Neural crest cell (in vitro differentiated cells): ENCODE data around the gene ICAM4. TPM values are rescaled to one million over a fixed set of nuclear protein-coding genes. Genes with fewer than 3 reads are reported as not detected.

Source experiments
- DNase-seq: peaks from one replicate; pipeline ENCODE4 v3.0.0; 2021; ENCODE audit warnings: low read depth, mixed read lengths, low spot score
- H3K27ac Mint-ChIP-seq: one replicate; pipeline ENCODE4 v1.8.0; 2021; ENCODE audit warnings: mild to moderate bottlenecking, mixed read lengths; ENCODE audit not compliant: unreplicated experiment
- H3K27me3 Mint-ChIP-seq: 2 replicates; pipeline ENCODE4 v1.8.0; 2021; ENCODE audit warnings: low read depth, mild to moderate bottlenecking, mixed read lengths
- H3K36me3 Mint-ChIP-seq: 2 replicates; pipeline ENCODE4 v1.8.0; 2021; ENCODE audit warnings: low read depth, mild to moderate bottlenecking, mixed read lengths
- H3K4me1 Mint-ChIP-seq: 2 replicates; pipeline ENCODE4 v1.8.0; 2021; ENCODE audit warnings: mixed read lengths
- H3K4me3 Mint-ChIP-seq: one replicate; pipeline ENCODE4 v1.8.0; 2021; ENCODE audit warnings: mild to moderate bottlenecking, mixed read lengths
- H3K9me3 Mint-ChIP-seq: 2 replicates; pipeline ENCODE4 v1.8.0; 2021; ENCODE audit warnings: mixed read lengths
- total RNA-seq: library from RNA; stranded (reverse); gene quantifications from 2 replicates; pipeline ENCODE4 v1.2.1, GENCODE V29; 2021
- TF ChIP-seq, protein P1 (sequence below): fragments of 200-600 bp; sonication (generic); conservative IDR thresholded peaks from 2 replicates; pipeline ENCODE4 v1.5.0; 2021; ENCODE audit warnings: antibody characterized with exemption, mild to moderate bottlenecking

ICAM4 gene
- total RNA-seq, 1 donor from 2014 or later: not detected

- Mint-ChIP-seq H3K4me3 (peak overlapping the region; percentile 99), H3K27ac (peak overlapping the region; percentile 99), H3K27me3 (no peaks in the 10 kb centered on the region), H3K9me3 (no peaks in the 10 kb centered on the region), H3K4me1 (peaks cover 32% of the 10 kb centered on the region), H3K36me3 (peaks cover 3% of the 10 kb centered on the region)
- no peak for DNase-seq
- TF ChIP-seq, protein P1, sequence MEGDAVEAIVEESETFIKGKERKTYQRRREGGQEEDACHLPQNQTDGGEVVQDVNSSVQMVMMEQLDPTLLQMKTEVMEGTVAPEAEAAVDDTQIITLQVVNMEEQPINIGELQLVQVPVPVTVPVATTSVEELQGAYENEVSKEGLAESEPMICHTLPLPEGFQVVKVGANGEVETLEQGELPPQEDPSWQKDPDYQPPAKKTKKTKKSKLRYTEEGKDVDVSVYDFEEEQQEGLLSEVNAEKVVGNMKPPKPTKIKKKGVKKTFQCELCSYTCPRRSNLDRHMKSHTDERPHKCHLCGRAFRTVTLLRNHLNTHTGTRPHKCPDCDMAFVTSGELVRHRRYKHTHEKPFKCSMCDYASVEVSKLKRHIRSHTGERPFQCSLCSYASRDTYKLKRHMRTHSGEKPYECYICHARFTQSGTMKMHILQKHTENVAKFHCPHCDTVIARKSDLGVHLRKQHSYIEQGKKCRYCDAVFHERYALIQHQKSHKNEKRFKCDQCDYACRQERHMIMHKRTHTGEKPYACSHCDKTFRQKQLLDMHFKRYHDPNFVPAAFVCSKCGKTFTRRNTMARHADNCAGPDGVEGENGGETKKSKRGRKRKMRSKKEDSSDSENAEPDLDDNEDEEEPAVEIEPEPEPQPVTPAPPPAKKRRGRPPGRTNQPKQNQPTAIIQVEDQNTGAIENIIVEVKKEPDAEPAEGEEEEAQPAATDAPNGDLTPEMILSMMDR: no peak
Measured at GRCh38 chr19:10332158-10332964, 45.6 kb downstream of the ICAM4 start.

GRCh38 chr19:10332965-10333757, 46.4 kb downstream of the ICAM4 start, which contains the start of gene RAVER1:
Gene RAVER1 (minus strand): TSS chr19:10333529. CDS start chr19:10333507, 22 bp downstream.
- H3K27me3 Mint-ChIP-seq: no peaks in the 10 kb centered on the region
- H3K9me3 Mint-ChIP-seq: no peaks in the 10 kb centered on the region
- peaks cover 32% of the 10 kb centered on the region for H3K4me1 Mint-ChIP-seq
- peak; percentile 94 for DNase-seq
- peak within 1 kb of the TSS; percentile 99 for H3K4me3 Mint-ChIP-seq
- H3K27ac Mint-ChIP-seq: peak within 1 kb of the TSS; percentile 99
- peaks cover 3% of the 10 kb centered on the region for H3K36me3 Mint-ChIP-seq
- TF ChIP-seq, protein P1: no peak

GRCh38 chr19:10333758-10334587, 47.2 kb downstream of the ICAM4 start:
- peaks cover 32% of the 10 kb centered on the region for H3K4me1 Mint-ChIP-seq
- no peaks in the 10 kb centered on the region for H3K9me3 Mint-ChIP-seq
- TF ChIP-seq, protein P1: no peak
- peak overlapping the region; percentile 99 for H3K4me3 Mint-ChIP-seq
- no peaks in the 10 kb centered on the region for H3K27me3 Mint-ChIP-seq
- H3K27ac Mint-ChIP-seq: peak overlapping the region; percentile 99
- H3K36me3 Mint-ChIP-seq: peaks cover 3% of the 10 kb centered on the region
- DNase-seq: peak; percentile 18

DNA sequence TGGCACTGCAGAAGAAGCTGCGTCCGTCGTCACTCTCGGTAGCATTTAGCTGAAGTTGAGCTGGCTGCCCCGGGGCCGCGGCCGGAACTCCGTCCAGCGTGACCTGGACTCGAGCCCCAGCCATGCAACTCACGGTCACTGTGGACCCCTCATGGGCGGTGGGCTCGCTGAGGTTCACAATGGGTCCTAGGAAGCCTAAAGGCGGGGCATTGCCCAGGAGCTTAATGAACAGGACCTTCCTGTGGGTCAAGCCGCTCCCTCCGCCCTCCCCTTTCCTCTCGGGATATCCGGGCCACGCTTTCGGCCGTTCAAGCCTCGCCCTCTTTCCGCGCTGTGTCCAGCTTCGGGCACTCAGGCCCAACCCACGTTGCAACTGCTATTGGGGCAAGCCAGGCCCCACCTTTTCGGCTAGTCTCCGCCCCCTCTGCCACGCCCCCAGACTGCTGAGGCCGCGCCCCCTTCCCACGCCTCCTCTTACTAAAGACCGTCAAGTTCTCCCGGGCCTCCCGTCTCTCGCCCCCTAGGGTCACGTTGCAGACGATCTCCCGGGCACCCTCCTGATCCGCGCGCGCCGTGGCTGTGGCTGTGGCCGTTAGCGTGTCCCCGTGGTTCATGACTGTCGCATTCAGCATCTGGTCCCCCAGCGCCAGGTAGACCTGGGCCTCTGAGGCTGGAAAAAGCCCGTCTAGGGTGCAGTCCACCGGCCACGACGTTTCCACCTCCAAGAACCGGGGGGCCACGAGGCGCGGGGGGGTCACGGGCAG, 48.0 kb downstream of the ICAM4 start:
- DNase-seq: peak; percentile 95
- no peaks in the 10 kb centered on the region for H3K27me3 Mint-ChIP-seq
- peaks cover 3% of the 10 kb centered on the region for H3K36me3 Mint-ChIP-seq
- TF ChIP-seq, protein P1: peak; percentile 16
- peak overlapping the region; percentile 99 for H3K4me3 Mint-ChIP-seq
- H3K9me3 Mint-ChIP-seq: no peaks in the 10 kb centered on the region
- H3K4me1 Mint-ChIP-seq: peaks cover 32% of the 10 kb centered on the region
- H3K27ac Mint-ChIP-seq: peak overlapping the region; percentile 75
